Stomach (tissue), 9 donors: Measurements from ENCODE around the gene CAPN2. TPM values are rescaled to one million over a fixed set of nuclear protein-coding genes. Genes with fewer than 3 reads are reported as not detected.
A peak's percentile ranks its signal among the peaks of the same experiment; 100 is the strongest.
"Not testable (repeated sequence)": the region's sequence is repeated elsewhere in the genome, so short reads cannot be mapped to it uniquely, and the experiment has no call there.

ENCODE experiments used
- DNase-seq, 2 donors: peaks; one replicate each; pipeline versions ENCODE4 v3.0.0 to v3.0.0-alpha.2; 2013 to 2019
- H3K27ac ChIP-seq, 5 donors: fragments of 200-600 bp in 4 of 5; sonication (generic) in 4 of 5; one replicate each; pipeline ENCODE4 v1.5.1; 2013 to 2019; ENCODE audit warnings: mild to moderate bottlenecking in 1 of 5, moderate library complexity in 1 of 5
- H3K27me3 ChIP-seq, 3 donors: fragments of 200-600 bp; sonication (generic); one replicate each; pipeline ENCODE4 v1.5.1; 2017 to 2019; ENCODE audit warnings: mixed run types in 1 of 3
- H3K36me3 ChIP-seq, 4 donors: fragments of 200-600 bp; sonication (generic); 1 replicate in 3 of 4; 2 replicates in 1 of 4; pipeline ENCODE4 v1.5.1; 2016 to 2019
- H3K4me1 ChIP-seq, 4 donors: fragments of 200-600 bp; sonication (generic); one replicate each; pipeline ENCODE4 v1.5.1; 2016 to 2019
- H3K4me3 ChIP-seq, 4 donors: fragments of 200-600 bp; sonication (generic) in 3 of 4; one replicate each; pipeline ENCODE4 v1.5.1; 2016 to 2019; ENCODE audit warnings: mild to moderate bottlenecking in 1 of 4
- H3K9me3 ChIP-seq, 4 donors: fragments of 200-600 bp; sonication (generic); one replicate each; pipeline ENCODE4 v1.5.1; 2016 to 2019
- EP300 ChIP-seq: sonication (generic); formaldehyde crosslinking; IDR thresholded peaks from one replicate; pipeline ENCODE4 v1.6.1; 2017; ENCODE audit warnings: antibody characterized with exemption
- POLR2A ChIP-seq, 4 donors: fragments of 450-650 bp; IDR thresholded peaks; one replicate each; pipeline ENCODE4 v1.6.1; 2016; ENCODE audit warnings: antibody characterized with exemption in 4 of 4, control low read depth in 2 of 4, mild to moderate bottlenecking in 1 of 4, moderate library complexity in 1 of 4
- POLR2AphosphoS5 ChIP-seq, 3 donors: sonication (generic); formaldehyde crosslinking; IDR thresholded peaks; one replicate each; pipeline ENCODE4 v1.6.1; 2016; ENCODE audit warnings: antibody characterized with exemption in 3 of 3
- WGBS, 5 donors: extraction: QIAGEN DNeasy Blood & Tissue Kit in 3 of 5; methylation state at CpG; one replicate each; pipeline versions ENCODE4 v1.1.5 to v1.1.7; 2013 to 2018; 5-methylcytosine and 5-hydroxymethylcytosine counted together
- intact Hi-C: fragments of 100-400 bp; cut with DNase I; formaldehyde crosslinking; loops from one replicate; pipeline ENCODE4 v1.15.1; 2023; ENCODE audit warnings: low total_unique reads
- polyA plus RNA-seq, 3 donors: library from polyadenylated mRNA; stranded (reverse); fragments of 200-250 nt; gene quantifications; one replicate each; pipeline ENCODE4 v1.2.3, GENCODE V29; 2013
- total RNA-seq, 5 donors: library from RNA; depleted of rRNA; stranded (reverse); fragments of >200 nt; gene quantifications; one replicate each; pipeline versions ENCODE4 v1.1.0 to v1.2.3, GENCODE V29; 2014 to 2016
- TF ChIP-seq, protein P1 (sequence below), 7 experiments: fragments of 450-650 bp in 4 of 7; fragments of 200-600 bp in 3 of 7; sonication (generic) in 3 of 7; IDR thresholded peaks; one replicate each; pipeline ENCODE4 v1.5.1; 2016 to 2019; ENCODE audit warnings: antibody characterized with exemption in 7 of 7, control low read depth in 2 of 7, mild to moderate bottlenecking in 1 of 7
- donor health status: healthy with polysubstance abuse.
- donor health status: Bipolar disorder and iron deficiency.
- donor health status: healthy.

Gene CAPN2
- total and polyA plus RNA-seq, 8 donors: 128 to 739 (median 230) TPM

DNA sequence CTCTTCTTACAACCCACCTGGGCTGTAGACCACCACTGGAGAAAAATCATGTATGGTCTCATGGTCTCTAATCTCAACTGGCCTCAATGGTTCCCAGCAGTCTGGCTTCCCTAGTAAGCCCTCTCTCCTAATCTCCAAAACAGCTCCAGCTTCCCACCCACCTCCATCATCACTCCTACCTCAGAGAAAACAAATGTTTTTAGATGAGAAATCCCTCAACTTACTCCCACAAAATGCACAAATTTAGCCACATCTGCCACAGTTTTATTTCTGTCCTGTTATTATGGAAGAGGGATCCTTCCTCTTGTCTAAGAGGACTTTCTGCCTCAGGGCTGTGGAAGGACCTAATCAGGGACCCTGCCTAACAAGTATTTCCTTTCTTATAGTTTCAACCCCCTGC, 101.3 kb downstream of the CAPN2 start:
- TF ChIP-seq EP300 (no peak), POLR2AphosphoS5 (IDR thresholded peaks at IDR 0.05) (no peak), POLR2A (IDR thresholded peaks at IDR 0.05) (no peak)
- TF ChIP-seq, protein P1, sequence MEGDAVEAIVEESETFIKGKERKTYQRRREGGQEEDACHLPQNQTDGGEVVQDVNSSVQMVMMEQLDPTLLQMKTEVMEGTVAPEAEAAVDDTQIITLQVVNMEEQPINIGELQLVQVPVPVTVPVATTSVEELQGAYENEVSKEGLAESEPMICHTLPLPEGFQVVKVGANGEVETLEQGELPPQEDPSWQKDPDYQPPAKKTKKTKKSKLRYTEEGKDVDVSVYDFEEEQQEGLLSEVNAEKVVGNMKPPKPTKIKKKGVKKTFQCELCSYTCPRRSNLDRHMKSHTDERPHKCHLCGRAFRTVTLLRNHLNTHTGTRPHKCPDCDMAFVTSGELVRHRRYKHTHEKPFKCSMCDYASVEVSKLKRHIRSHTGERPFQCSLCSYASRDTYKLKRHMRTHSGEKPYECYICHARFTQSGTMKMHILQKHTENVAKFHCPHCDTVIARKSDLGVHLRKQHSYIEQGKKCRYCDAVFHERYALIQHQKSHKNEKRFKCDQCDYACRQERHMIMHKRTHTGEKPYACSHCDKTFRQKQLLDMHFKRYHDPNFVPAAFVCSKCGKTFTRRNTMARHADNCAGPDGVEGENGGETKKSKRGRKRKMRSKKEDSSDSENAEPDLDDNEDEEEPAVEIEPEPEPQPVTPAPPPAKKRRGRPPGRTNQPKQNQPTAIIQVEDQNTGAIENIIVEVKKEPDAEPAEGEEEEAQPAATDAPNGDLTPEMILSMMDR (IDR thresholded peaks at IDR 0.05): no peak
- peaks cover 16 to 54% (median 48%) of the 10 kb centered on the region in 4 donors for H3K36me3 ChIP-seq
- no peak for DNase-seq
- no peak overlapping the region for H3K4me3 ChIP-seq
- no peaks in the 10 kb centered on the region for H3K9me3 ChIP-seq
- H3K27ac ChIP-seq: no peak overlapping the region
- H3K27me3 ChIP-seq: no peaks in the 10 kb centered on the region
- H3K4me1 ChIP-seq: peaks cover 18 to 50% (median 30%) of the 10 kb centered on the region in 4 donors
- intact Hi-C loops: no loop called here

DNA sequence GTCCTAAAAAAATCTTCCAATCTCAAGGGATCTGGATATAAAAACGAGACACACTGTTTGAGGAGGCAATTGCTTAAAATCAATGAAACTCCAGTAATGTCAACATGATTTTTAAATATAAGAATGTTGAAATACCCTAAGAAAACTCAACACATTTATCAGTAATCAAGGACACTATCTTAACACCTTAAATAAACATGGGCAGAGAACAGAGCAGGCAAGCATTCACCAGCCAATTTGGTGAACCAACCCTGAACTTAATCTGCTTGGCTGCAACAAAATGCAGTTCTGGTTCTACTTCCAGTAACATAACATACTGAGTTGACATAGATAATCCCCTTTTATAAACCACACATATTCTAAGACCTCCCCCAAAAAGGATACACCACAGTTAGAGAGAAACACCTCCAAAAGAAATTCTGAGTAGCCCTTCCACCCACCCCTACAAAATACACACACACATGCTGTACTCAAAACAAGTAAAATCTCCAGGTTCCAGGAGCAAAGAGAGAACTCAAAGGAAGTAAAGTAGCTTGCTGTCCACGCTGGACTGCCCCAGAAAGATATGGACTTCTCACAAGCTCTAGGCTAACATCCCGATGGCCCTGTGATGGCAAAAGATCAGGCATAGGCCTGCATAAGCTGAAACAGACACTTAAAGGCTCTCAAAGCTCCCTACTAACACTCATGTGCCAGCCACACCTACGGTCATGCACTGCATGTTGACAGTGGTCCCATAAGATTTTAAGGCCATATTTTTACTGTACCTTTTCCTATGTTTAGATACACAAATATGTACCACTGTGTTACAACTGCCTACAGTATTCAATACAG, 102.9 kb downstream of the CAPN2 start:
- peaks cover 16 to 50% (median 40%) of the 10 kb centered on the region in 4 donors for H3K36me3 ChIP-seq
- intact Hi-C loops: no loop called here
- no peak for DNase-seq
- H3K4me3 ChIP-seq: no peak overlapping the region
- peaks cover 18 to 55% (median 40%) of the 10 kb centered on the region in 4 donors for H3K4me1 ChIP-seq
- H3K27me3 ChIP-seq: no peaks in the 10 kb centered on the region
- H3K9me3 ChIP-seq: no peaks in the 10 kb centered on the region
- peak overlapping the region in 4 of 5 donors; percentile 50 to 69 (median 54) for H3K27ac ChIP-seq
- TF ChIP-seq POLR2A (IDR thresholded peaks at IDR 0.05) (no peak), EP300 (no peak), POLR2AphosphoS5 (IDR thresholded peaks at IDR 0.05) (no peak)
- TF ChIP-seq, protein P1 (IDR thresholded peaks at IDR 0.05): no peak
- WGBS, 5 donors: 21 to 45% (median 31%) methylated on average over 4 of the region's 4 CpGs

DNA sequence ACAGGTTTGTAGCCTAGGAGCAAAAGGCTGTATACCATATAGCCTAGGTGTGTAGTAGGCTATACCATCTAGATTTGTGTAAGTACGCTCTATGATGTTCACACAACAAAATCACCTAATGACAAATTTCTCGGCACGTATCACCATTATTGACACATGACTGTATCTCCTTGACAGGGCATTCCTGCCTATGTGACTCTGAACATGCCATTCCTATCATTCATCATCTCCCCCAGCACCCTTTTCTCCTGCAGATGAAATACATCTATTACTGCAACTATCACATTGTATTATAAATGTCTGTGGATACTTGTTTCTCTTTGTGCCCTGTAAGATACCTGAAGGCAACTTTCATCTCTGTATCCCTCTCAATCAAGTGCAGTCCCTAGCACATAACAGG, 103.5 kb downstream of the CAPN2 start:
- TF ChIP-seq, protein P1 (IDR thresholded peaks at IDR 0.05): no peak
- no peak for TF ChIP-seq POLR2AphosphoS5 (IDR thresholded peaks at IDR 0.05)
- no peak for TF ChIP-seq POLR2A (IDR thresholded peaks at IDR 0.05)
- no peak for TF ChIP-seq EP300
- Histone ChIP-seq H3K4me3 (no peak overlapping the region), H3K4me1 (peaks cover 18 to 60% (median 42%) of the 10 kb centered on the region in 4 donors), H3K27ac (peak overlapping the region in 3 of 5 donors; percentile 50 to 58 (median 51)), H3K9me3 (no peaks in the 10 kb centered on the region), H3K36me3 (peaks cover 16 to 56% (median 42%) of the 10 kb centered on the region in 4 donors), H3K27me3 (no peaks in the 10 kb centered on the region)
- DNase-seq: no peak
- intact Hi-C loops: no loop called here
- WGBS, 5 donors: 59 to 83% (median 68%) methylated on average over 3 of the region's 3 CpGs

GRCh38 chr1:223817265-223817664, 104.9 kb downstream of the CAPN2 start:
- H3K27me3 ChIP-seq, H3K9me3 ChIP-seq, H3K27ac ChIP-seq, H3K4me3 ChIP-seq, intact Hi-C loops, DNase-seq: not testable (repeated sequence)
- H3K4me1 ChIP-seq: peaks cover 18 to 65% (median 44%) of the 10 kb centered on the region in 4 donors
- H3K36me3 ChIP-seq: peaks cover 13 to 52% (median 38%) of the 10 kb centered on the region in 4 donors
